CD14-positive monocyte (primary cell): Measurements from ENCODE around the gene TMEM140. TPM values are rescaled to one million over a fixed set of nuclear protein-coding genes. Genes with fewer than 3 reads are reported as not detected.

Experiments
- DNase-seq, 3 donors: peaks; one replicate each; pipeline ENCODE4 v3.0.0-alpha.2; 2011 to 2022
- H2AFZ ChIP-seq: 2 replicates; pipeline ENCODE4 v1.6.0; 2012; ENCODE audit warnings: mild to moderate bottlenecking, low read depth, low read length, inconsistent platforms; ENCODE audit not compliant: insufficient read depth, poor library complexity, severe bottlenecking
- H3K27ac ChIP-seq, 2 donors: 1 replicate in 1 of 2; 2 replicates in 1 of 2; pipeline ENCODE4 v1.5.1; 2012 to 2013; ENCODE audit warnings: low read length in 2 of 2, control low read depth in 1 of 2, inconsistent platforms in 1 of 2, low read depth in 1 of 2, mild to moderate bottlenecking in 1 of 2
- H3K27me3 ChIP-seq, 2 donors: one replicate each; pipeline versions ENCODE4 v1.6.0 to v1.6.1; 2011 to 2013; ENCODE audit warnings: low read length in 2 of 2; ENCODE audit not compliant: control insufficient read depth in 2 of 2, insufficient read depth in 2 of 2
- H3K36me3 ChIP-seq, 2 donors: replicated peaks in 1 of 2; 1 replicate in 1 of 2; 2 replicates in 1 of 2; pipeline versions ENCODE4 v1.5.1 to v1.6.1; 2012 to 2013; ENCODE audit warnings: low read length in 2 of 2, control low read depth in 1 of 2, inconsistent platforms in 1 of 2, mild to moderate bottlenecking in 1 of 2; ENCODE audit not compliant: insufficient read depth in 2 of 2, control insufficient read depth in 1 of 2
- H3K4me1 ChIP-seq, 2 donors: 1 replicate in 1 of 2; 2 replicates in 1 of 2; pipeline versions ENCODE4 v1.5.1 to v1.6.1; 2012 to 2013; ENCODE audit warnings: low read length in 2 of 2, control low read depth in 1 of 2, inconsistent platforms in 1 of 2, mild to moderate bottlenecking in 1 of 2, moderate library complexity in 1 of 2; ENCODE audit not compliant: insufficient read depth in 2 of 2, control insufficient read depth in 1 of 2
- H3K4me2 ChIP-seq: replicated peaks from 2 replicates; pipeline ENCODE3; 2012; ENCODE audit warnings: low read length, moderate library complexity, mild to moderate bottlenecking; ENCODE audit not compliant: poor library complexity, severe bottlenecking; ENCODE audit errors: extremely low read depth
- H3K4me3 ChIP-seq, 3 experiments: fragments of 200-600 bp in 1 of 3; sonication (generic) in 1 of 3; replicated peaks in 1 of 3; 1 replicate in 2 of 3; 2 replicates in 1 of 3; pipeline ENCODE4 v1.5.1; 2011 to 2013; ENCODE audit warnings: low read length in 3 of 3, mild to moderate bottlenecking in 3 of 3, control low read depth in 2 of 3, low read depth in 2 of 3, inconsistent platforms in 1 of 3, moderate library complexity in 1 of 3
- H3K79me2 ChIP-seq: 2 replicates; pipeline ENCODE4 v1.6.0; 2012; ENCODE audit warnings: mild to moderate bottlenecking, control low read depth, inconsistent platforms, low read length, moderate library complexity; ENCODE audit not compliant: insufficient read depth
- H3K9ac ChIP-seq: 2 replicates; pipeline ENCODE4 v1.6.0; 2017; ENCODE audit warnings: low read length, mild to moderate bottlenecking; ENCODE audit not compliant: insufficient read depth, poor library complexity, severe bottlenecking
- H3K9me3 ChIP-seq, 2 donors: replicated peaks in 1 of 2; 1 replicate in 1 of 2; 2 replicates in 1 of 2; pipeline versions ENCODE4 v1.5.1 to v1.6.1; 2012 to 2013; ENCODE audit warnings: low read length in 2 of 2, control low read depth in 1 of 2; ENCODE audit not compliant: control insufficient read depth in 1 of 2, insufficient read depth in 1 of 2
- H4K20me1 ChIP-seq: 2 replicates; pipeline ENCODE4 v1.6.0; 2012; ENCODE audit warnings: mild to moderate bottlenecking, low read length, control low read depth, moderate library complexity; ENCODE audit not compliant: insufficient read depth
- H3K27ac Mint-ChIP-seq, 7 donors: one replicate each; pipeline ENCODE4 v1.8.0; 2020; ENCODE audit warnings: mild to moderate bottlenecking in 7 of 7, mixed read lengths in 7 of 7, moderate library complexity in 6 of 7, inconsistent platforms in 2 of 7
- H3K27me3 Mint-ChIP-seq, 3 donors: one replicate each; pipeline ENCODE4 v1.8.0; 2021 to 2022; ENCODE audit warnings: low read depth in 3 of 3, mild to moderate bottlenecking in 3 of 3, mixed read lengths in 3 of 3, moderate library complexity in 3 of 3, inconsistent platforms in 1 of 3
- H3K36me3 Mint-ChIP-seq, 2 donors: one replicate each; pipeline ENCODE4 v1.8.0; 2020; ENCODE audit warnings: mixed read lengths in 2 of 2, inconsistent platforms in 1 of 2, mild to moderate bottlenecking in 1 of 2
- H3K4me1 Mint-ChIP-seq: one replicate; pipeline ENCODE4 v1.8.0; 2020; ENCODE audit warnings: mild to moderate bottlenecking, mixed read lengths
- H3K4me3 Mint-ChIP-seq, 2 donors: one replicate each; pipeline ENCODE4 v1.8.0; 2020; ENCODE audit warnings: mild to moderate bottlenecking in 2 of 2, mixed read lengths in 2 of 2, moderate library complexity in 1 of 2
- H3K9me3 Mint-ChIP-seq, 7 donors: one replicate each; pipeline ENCODE4 v1.8.0; 2020 to 2022; ENCODE audit warnings: mixed read lengths in 7 of 7, mild to moderate bottlenecking in 6 of 7, moderate library complexity in 6 of 7, inconsistent platforms in 2 of 7
- WGBS: methylation state at CpG from one replicate; pipeline ENCODE4 v1.1.5; 2013; ENCODE audit warnings: missing lambda C conversion rate; ENCODE audit not compliant: insufficient coverage; 5-methylcytosine and 5-hydroxymethylcytosine counted together
- intact Hi-C, 2 donors: fragments of 100-400 bp; cut with micrococcal nuclease; formaldehyde crosslinking; loops; one replicate each; pipeline versions ENCODE4 v1.15.0 to v1.15.1; 2023
- polyA plus RNA-seq, 3 donors: library from polyadenylated mRNA; depleted of rRNA in 1 of 3; unstranded in 2 of 3; stranded (reverse) in 1 of 3; fragments of 300-500 nt in 2 of 3; fragments of >200 nt in 1 of 3; fragmentation: Illumina TruSeq in 2 of 3; gene quantifications; 1 replicate in 2 of 3; 2 replicates in 1 of 3; pipeline ENCODE4 v1.2.3, GENCODE V29; 2012 to 2021
- TF ChIP-seq, protein P1 (sequence below): fragments of 200-600 bp; IDR thresholded peaks from one replicate; pipeline ENCODE4 v1.8.0; 2022; ENCODE audit warnings: antibody characterized with exemption, mild to moderate bottlenecking

TMEM140 gene
- polyA plus RNA-seq, 3 donors, result 2.9 to 14.7 (median 10.6) TPM

DNA sequence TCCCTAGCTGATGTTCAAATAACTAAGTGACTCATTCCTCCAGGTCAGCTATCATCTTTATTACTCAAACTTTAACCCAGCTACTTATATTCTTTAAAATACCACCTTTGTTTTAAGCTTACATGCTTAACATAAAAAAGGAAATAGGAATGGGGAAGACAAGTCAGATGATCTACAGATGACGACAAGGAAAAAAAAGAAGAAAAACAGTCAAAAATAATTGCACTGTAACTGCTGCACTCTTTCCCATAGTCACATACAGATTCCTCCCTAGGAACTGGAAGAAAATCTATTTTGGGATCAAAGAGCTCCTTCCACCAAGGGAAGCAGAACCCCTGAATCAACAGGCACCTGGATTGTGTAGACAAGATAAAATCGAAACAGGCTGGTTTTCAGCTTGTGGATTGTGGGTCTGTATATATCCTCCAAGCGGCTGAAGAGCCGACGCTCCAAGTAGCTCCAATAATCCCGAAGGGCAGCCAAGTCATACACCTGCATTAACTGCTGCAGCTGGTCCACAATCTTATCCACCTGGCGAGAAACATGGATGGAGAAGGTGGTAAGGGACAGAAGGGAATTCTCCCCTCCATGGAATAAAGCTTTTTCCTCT is 61.5 kb downstream of the TMEM140 start:
- Mint-ChIP-seq H3K9me3 (no peaks in the 10 kb centered on the region), H3K27ac (peak overlapping the region; percentile 48 to 98 (median 83)), H3K4me3 (peak overlapping the region; percentile 94 to 98), H3K36me3 (peaks cover 27 to 31% of the 10 kb centered on the region in 2 donors), H3K27me3 (peaks cover 1 to 9% (median 2%) of the 10 kb centered on the region in 3 donors), H3K4me1 (peaks cover 47% of the 10 kb centered on the region)
- Histone ChIP-seq H3K4me3 (peak overlapping the region in 1 of 3 experiments; percentile 89), H4K20me1 (no peaks in the 10 kb centered on the region), H3K27ac (peak overlapping the region; percentile 52 to 73), H3K27me3 (no peaks in the 10 kb centered on the region), H3K9me3 (no peaks in the 10 kb centered on the region), H3K9ac (no peak overlapping the region), H2AFZ (no peak overlapping the region), H3K79me2 (peaks cover 4% of the 10 kb centered on the region), H3K4me1 (peaks cover 44% of the 10 kb centered on the region in 2 donors), H3K36me3 (peaks cover 18 to 21% of the 10 kb centered on the region in 2 donors), H3K4me2 (peak overlapping the region; percentile 89)
- TF ChIP-seq, protein P1, sequence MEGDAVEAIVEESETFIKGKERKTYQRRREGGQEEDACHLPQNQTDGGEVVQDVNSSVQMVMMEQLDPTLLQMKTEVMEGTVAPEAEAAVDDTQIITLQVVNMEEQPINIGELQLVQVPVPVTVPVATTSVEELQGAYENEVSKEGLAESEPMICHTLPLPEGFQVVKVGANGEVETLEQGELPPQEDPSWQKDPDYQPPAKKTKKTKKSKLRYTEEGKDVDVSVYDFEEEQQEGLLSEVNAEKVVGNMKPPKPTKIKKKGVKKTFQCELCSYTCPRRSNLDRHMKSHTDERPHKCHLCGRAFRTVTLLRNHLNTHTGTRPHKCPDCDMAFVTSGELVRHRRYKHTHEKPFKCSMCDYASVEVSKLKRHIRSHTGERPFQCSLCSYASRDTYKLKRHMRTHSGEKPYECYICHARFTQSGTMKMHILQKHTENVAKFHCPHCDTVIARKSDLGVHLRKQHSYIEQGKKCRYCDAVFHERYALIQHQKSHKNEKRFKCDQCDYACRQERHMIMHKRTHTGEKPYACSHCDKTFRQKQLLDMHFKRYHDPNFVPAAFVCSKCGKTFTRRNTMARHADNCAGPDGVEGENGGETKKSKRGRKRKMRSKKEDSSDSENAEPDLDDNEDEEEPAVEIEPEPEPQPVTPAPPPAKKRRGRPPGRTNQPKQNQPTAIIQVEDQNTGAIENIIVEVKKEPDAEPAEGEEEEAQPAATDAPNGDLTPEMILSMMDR, result no peak
- peak; percentile 32 to 60 (median 55) for DNase-seq
- intact Hi-C loops, result loop anchor here in 1 of 2 donors (5.0 kb wide), 1 partner anchor 57 kb away; no protein-coding TSS in a partner anchor
- WGBS, result no CpG with 5 or more reads among the region's 7 CpGs

DNA sequence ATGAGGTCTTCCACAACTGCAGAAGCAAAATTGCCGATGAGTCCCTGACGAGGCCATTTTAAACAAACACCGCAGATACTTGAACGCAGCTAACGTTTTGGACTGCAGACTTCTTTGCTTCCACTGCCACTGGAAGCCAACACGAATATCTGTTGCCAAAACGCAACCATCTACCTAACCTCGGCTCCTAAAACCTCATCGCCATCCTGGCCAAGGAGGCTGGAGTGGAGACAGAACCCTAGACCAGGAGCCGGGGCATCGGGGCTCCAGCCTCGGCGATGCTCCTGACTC is 63.0 kb downstream of the TMEM140 start:
- intact Hi-C loops, result loop anchor here (5.0 kb wide), 2 partner anchors 39 to 64 kb away; partner anchors contain the start of genes CYREN (in 1 of the 2) and TMEM140 (in 1 of the 2)
- H3K27ac ChIP-seq, result peak overlapping the region; percentile 57 to 94

More for the DNA sequence above, 63.0 kb downstream of the TMEM140 start:
- Mint-ChIP-seq H3K27me3 (peaks cover 1 to 9% (median 2%) of the 10 kb centered on the region in 3 donors), H3K4me1 (peaks cover 47% of the 10 kb centered on the region), H3K9me3 (no peaks in the 10 kb centered on the region), H3K27ac (peak overlapping the region; percentile 91 to 99 (median 98)), H3K4me3 (peak overlapping the region; percentile 94 to 98), H3K36me3 (peaks cover 12 to 18% of the 10 kb centered on the region in 2 donors)
- H3K27me3 ChIP-seq, result no peaks in the 10 kb centered on the region
- peak in 2 of 3 donors; percentile 18 to 31 for DNase-seq
- peak overlapping the region; percentile 89 for H2AFZ ChIP-seq
- no peaks in the 10 kb centered on the region for H4K20me1 ChIP-seq
- peak overlapping the region; percentile 97 for H3K9ac ChIP-seq
- H3K4me1 ChIP-seq, result peaks cover 44% of the 10 kb centered on the region in 2 donors
- H3K79me2 ChIP-seq, result peaks cover 4% of the 10 kb centered on the region
- no peaks in the 10 kb centered on the region for H3K9me3 ChIP-seq
- WGBS, result 0% methylated on average over 13 of the region's 13 CpGs
- peaks cover 4 to 6% of the 10 kb centered on the region in 2 donors for H3K36me3 ChIP-seq
- H3K4me2 ChIP-seq, result peak overlapping the region; percentile 89
- TF ChIP-seq, protein P1, result no peak
- H3K4me3 ChIP-seq, result peak overlapping the region; percentile 89 to 90 (median 89)
